NB4 (cell line): ENCODE measurements around the gene ALDH9A1.

Experiments
- CTCF ChIP-seq: IDR thresholded peaks from one replicate; pipeline ENCODE4 v1.5.1; 2012; ENCODE audit warnings: low read depth, low read length
- POLR2A ChIP-seq: IDR thresholded peaks from 2 replicates; pipeline ENCODE4 v1.6.1; 2011; ENCODE audit warnings: mild to moderate bottlenecking; ENCODE audit not compliant: insufficient read length; ENCODE audit errors: extremely low read depth

DNA sequence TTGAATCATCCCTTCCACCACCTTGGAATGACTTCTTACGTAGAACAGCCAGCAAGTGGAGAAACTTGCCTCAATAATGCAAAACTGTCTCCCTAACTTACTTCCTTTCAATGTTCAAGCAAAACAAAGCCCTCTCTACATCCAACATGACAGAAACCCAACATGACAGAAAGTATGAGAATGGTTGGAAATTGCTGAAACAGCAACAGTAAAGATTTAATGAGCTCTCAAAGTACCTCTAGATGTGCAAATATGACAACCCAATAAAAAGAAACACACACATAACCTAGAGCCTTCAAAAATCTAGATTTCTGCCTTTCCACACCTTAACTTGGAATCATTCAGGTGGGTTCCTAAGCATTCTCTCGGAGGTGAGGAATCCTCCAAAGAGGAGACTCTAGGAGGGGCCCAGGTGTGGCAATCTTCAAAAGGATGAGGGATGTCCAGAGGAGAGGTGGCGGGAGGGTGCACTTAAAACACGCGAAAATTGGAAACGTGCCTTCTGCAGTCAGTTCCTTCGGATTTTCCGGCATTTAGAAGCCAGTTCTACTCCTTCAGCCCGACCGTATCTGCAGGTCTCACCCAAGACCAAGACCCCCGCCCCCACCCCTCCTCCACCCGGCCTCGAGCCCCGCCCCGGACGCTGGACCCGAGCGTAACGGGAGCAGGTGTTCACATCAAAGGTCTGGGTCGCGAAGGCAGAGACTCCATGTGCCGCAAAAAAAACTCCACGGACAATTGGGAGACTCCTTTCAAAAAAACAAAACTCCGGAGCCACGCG lies 68.3 kb downstream of the ALDH9A1 start:
- TF ChIP-seq CTCF, result no peak
- no peak for TF ChIP-seq POLR2A
